GM11168 (cell line): Measurements from ENCODE around the gene SPTBN1.

ENCODE experiments used
- in situ Hi-C: fragments of 300-500 bp; cut with MboI; formaldehyde crosslinking; loops from one replicate; pipeline ENCODE4 v1.12.0; 2022; ENCODE audit warnings: low sequenced_read_pairs; ENCODE audit not compliant: unreplicated experiment

The SPTBN1 gene

GRCh38 chr2:54598347-54599325 is 142.5 kb downstream of the SPTBN1 start:
- in situ Hi-C loops, result no loop called here

DNA sequence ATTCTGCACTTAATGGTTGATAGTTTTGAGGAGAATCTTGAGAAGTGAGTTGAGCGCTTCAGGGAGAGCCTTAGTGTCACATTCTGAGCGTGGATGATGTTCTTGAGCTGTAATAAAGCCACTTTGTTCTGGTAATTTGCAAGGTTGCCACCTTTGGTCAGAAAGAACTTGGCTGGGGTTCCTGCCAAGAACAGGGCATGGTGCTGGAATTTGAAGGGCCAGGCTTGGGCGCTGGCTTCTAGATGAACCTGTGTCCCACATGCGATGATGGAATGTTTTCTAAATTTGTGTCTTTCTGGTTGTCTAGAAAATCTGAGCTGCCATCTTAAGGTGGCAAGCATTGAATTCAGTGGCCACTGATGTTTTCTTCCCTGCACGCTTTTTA is 143.2 kb downstream of the SPTBN1 start:
- in situ Hi-C loops, result no loop called here

DNA sequence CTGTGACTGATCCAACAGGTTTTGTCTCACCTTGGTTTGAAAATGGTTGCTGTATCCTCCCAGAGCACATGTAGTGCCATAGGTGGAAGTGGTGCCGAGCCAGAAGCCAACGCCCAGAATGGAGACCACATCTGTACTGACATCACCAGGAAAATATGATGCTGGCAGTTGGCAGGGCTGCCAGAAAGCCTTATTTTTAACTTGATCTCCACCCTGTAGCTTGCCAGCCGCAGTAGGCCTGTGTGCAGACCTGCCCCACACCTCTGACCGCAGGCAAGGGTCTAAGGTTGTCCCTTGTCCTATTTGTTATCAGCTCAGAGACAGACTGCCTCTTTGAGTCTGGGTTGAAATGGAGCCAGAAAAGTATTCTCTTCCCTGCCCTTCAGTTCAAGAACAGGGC is 143.8 kb downstream of the SPTBN1 start:
- in situ Hi-C loops, result no loop called here

GRCh38 chr2:54601339-54601738 is 145.2 kb downstream of the SPTBN1 start:
- in situ Hi-C loops, result no loop called here

DNA sequence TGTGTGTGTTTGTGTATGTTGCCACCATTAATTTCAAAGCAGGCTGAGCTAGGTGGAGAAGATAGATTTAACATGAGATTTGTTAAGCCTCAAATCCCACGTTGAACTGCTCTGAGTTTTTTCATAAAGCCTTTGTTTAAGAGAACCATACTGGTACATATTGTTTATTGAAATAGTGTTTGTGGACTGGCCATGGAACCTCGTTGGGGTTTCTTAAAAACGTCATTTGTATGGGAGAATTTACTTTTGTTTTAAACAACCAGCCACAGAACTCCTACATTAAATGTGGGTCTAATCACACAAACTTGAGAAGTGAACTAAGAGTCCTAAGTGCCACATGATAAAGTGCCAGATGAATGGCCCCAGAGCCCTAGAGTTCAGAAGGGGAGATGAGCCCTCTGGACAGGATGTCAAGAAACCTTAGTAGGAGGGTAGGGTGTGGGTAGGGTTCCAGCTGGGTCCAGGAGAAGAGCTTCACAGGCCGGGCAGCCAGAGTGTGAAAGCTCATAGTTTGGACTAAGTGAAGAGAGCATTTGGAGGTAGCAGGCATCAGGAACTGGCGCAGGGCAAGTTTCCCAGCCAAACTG is 146.7 kb downstream of the SPTBN1 start:
- in situ Hi-C loops, result no loop called here

- in situ Hi-C loops, result no loop called here
These were observed 147.2 kb downstream of the SPTBN1 start for GRCh38 chr2:54603357-54603756.

DNA sequence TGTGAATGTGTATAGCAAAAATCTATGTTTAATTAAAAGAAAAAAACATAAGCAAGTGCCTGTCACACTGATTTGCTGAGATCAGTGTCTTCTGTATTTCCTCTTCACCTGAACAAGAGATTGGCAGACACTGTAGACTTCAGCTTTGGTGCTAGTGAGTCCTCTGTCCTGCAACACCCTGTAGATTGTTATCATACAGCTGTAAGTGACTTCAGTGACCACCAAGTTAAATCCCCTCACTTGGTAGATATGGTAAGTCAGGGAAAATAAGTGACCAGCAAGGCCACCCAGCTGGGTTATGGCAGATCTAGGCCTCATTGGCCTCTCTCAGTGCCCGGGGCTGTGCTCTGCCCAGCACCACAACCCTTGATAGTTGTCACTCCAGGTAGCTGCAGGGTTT is 147.7 kb downstream of the SPTBN1 start:
- in situ Hi-C loops, result no loop called here

- in situ Hi-C loops, result no loop called here
These were observed 148.7 kb downstream of the SPTBN1 start for GRCh38 chr2:54604871-54605270.

DNA sequence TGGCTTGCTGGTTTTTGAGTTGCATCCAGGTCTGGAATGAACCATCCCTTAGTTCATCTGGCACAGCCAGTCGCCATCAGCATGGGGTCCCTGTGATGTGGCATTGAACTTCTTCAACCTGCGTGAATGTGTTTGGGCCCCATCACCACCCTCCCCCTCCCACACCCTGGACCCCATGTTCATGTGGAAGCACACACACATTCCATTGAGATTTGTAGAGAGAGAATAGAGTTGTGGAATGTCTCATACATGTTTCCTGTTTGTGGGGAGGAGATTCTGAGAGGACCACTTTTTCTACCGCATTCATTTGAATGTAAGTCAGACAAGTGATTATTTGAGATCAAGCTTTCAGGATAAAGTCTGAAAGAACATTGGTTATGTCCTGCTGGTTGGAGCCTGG is 149.7 kb downstream of the SPTBN1 start:
- in situ Hi-C loops, result no loop called here

DNA sequence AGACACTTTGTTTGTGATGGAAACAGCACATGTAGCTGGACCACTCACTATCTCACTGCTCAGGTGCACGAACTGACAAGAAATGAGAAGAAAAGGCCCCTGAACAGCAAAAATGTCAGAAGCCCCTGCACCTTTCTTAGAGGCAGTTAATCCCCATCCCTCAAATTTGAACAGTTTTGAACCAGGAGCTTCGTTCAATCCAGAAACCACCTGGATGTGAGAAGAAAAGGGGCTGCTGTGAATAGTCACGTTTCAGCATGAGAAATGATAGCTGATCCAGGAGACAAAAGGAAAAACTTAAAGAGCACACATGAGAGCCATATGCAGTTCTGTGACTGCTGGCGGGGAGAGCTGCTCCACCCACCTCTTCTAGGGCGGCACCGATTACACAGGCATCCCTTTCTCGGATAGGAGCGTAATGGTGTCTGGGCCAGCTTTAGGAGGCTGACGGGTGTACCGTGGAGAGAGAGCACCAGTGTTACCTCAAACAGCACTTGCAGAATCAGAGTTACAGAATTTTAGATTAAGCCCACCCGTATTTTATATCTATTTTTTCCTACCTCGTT is 150.3 kb downstream of the SPTBN1 start:
- in situ Hi-C loops, result no loop called here

DNA sequence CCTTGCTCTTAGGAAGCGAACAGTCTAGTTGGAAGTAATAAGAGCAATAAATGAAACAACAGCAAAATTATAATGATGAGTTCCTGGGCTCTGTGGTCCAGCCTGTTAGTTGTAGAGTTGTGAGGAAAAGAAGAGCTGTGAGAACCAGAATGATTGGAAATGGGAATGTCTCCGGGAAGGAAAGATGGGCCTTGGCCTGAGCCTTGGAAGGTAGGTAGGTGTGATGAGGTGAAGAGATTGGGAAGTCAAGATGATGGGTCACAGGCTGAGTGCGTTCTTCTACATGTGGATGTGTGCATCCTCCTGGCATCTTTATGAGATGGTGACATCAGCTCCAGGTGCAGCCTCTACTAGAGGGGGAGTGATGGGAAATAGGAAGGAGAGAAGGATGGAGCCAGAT is 152.1 kb downstream of the SPTBN1 start:
- in situ Hi-C loops, result no loop called here

GRCh38 chr2:54609241-54609640 is 153.1 kb downstream of the SPTBN1 start:
- in situ Hi-C loops, result no loop called here

DNA sequence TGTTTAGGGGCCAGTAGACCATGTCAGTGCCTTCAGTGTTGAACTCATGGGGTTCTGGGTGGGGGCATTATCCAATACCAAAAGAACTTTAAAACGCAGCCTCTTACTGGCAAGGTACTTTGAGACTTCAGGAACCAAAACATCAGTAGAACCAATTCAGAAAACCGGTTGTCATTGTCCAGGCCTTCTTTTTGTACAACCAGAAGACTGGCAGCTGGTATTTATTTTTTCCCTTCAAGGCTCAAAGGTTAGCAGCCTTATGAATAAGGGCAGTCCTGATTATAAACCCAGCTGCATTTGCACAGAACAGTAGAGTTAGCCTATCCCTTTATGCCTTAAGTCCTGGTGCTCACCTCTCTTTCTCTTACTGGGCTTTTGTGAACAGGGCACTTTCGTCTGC is 153.5 kb downstream of the SPTBN1 start:
- in situ Hi-C loops, result no loop called here

- in situ Hi-C loops, result no loop called here
These were observed 154.6 kb downstream of the SPTBN1 start for GRCh38 chr2:54610700-54611099.

DNA sequence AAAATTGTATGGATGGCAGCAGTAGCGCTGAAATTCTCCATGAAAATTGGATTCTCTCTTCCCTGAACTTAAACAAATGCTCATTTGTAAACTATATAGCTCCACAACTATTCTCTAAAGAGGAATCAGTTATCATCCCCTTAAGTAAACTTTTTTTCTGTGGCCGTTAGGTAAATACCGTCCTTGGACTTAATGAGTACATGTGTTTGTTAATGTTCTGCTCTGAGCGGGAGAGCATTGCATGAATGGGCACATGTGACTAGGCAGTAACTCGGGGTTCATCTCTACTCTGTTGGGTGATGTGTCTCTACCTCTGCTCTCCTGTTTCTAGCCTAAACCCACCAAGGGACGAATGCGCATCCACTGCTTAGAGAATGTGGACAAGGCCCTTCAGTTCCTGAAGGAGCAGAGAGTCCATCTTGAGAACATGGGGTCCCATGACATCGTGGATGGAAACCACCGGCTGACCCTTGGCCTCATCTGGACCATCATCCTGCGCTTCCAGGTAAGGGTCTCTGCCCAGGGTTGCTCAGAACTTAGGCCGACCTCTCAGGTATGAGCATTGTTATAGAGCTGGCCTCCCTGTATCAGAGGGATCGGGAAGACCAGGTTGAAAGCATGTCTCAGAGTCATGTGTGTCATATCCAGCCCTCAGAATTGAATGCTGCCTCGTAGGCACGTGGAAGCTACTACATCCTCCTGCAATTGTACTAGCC is 155.9 kb downstream of the SPTBN1 start:
- in situ Hi-C loops, result no loop called here

DNA sequence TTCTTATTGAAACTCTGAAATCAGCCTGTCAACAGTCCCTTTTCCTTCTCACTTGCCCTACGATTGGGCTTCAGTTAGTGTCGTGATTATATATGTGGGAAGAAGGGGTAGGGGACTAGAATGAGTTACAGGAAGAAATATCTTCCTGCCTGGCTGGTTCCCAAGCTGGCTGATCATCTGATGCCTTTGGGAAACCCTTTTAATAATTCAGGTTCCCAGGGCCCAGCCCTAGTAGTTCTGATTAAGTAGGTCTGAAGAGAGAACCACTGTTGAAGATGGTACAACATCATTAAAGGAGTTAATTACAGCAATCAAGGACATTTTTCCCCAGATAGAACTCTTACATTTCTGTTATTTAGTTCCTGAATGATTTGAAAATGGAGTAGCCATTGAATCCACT is 157.3 kb downstream of the SPTBN1 start:
- in situ Hi-C loops, result no loop called here

DNA sequence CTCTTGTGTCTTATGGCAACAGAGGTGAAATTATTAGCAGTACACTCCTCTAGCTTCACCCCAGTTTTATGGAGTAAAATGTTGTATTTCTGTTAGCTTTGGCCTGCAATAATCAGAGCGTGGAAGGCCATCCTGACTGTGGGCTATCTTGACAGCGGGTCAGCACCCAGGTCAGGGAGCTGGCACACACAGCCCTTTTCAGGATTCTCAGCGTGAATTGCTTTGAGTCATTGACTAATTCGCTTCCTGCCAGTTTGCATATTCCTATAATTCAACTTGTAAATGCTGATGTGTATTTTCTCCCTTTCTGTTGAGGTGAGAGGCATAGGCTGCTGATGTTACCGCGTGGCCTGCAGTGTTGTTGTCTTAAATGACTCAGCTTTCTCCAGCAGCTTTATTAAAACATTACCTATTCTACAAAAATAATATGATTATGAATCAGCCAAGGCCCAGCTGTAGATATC is 157.7 kb downstream of the SPTBN1 start:
- in situ Hi-C loops, result no loop called here

DNA sequence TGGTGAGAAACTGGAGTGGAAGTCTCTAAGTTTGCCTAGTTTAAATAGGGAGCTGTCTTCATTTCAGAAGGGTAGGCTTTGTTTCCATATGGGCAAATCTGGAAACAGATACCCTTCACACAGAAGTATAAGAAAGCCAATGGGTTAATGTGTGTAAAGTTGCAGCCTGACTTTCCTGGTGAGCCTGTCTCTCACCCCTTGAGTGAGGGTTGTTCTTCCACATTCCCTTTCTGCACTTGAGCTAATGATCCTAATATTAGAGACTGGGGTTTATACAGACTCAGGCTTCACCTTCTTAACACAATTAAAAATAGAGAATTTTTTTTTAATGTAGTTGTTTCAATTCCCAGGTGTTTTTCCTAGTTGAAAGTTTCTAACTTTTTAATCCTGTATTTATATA is 158.7 kb downstream of the SPTBN1 start:
- in situ Hi-C loops, result no loop called here

GRCh38 chr2:54615832-54616534 is 159.9 kb downstream of the SPTBN1 start:
- in situ Hi-C loops, result no loop called here

DNA sequence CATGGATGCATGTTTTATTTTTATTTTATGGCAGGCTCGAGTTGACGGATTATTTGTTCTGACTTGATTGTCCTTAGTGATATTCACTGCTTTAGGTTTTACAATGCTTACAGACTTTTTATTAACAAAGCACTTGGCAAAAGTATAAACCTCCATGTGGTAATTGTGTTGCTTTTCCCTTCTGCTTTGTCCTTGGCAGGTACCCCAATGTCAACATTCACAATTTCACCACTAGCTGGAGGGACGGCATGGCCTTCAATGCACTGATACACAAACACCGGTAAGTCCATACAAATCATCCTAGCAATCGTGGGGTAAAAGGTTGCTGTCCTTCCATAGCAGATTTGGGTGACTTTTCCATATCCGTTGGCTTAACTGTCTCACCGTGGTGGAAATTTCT is 161.3 kb downstream of the SPTBN1 start:
- in situ Hi-C loops, result no loop called here
